ENCODE results near the gene VAPA.

DNA sequence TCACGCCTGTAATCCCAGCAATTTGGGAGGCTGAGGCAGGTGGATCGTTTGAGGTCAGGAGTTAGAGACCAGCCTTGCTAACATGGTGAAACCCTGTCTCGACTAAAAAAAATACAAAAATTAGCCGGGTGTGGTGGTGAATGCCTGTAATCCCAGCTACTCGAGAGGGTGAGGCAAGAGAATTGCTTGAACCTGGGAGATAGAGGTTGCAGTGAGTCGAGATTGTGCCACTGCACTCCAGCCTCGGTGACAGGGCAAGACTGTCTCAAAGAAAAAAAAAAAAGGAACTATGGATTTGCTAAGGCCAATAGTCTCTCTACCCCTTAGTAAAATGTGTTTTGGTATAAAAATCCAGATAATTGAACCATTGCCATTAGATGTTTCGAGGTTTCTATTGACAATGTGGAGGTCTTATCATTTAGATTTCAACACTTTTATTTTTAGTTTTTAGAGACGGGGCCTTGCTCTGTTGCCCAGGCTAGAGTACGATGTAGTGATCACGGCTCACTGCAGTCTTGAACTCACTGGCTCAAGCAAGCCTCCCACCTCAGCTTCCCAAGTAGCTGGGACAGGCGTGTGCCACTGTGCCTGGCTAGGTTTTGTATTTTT, 29.2 kb upstream of the VAPA start:
- TF ChIP-seq, protein P1, sequence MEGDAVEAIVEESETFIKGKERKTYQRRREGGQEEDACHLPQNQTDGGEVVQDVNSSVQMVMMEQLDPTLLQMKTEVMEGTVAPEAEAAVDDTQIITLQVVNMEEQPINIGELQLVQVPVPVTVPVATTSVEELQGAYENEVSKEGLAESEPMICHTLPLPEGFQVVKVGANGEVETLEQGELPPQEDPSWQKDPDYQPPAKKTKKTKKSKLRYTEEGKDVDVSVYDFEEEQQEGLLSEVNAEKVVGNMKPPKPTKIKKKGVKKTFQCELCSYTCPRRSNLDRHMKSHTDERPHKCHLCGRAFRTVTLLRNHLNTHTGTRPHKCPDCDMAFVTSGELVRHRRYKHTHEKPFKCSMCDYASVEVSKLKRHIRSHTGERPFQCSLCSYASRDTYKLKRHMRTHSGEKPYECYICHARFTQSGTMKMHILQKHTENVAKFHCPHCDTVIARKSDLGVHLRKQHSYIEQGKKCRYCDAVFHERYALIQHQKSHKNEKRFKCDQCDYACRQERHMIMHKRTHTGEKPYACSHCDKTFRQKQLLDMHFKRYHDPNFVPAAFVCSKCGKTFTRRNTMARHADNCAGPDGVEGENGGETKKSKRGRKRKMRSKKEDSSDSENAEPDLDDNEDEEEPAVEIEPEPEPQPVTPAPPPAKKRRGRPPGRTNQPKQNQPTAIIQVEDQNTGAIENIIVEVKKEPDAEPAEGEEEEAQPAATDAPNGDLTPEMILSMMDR (IDR thresholded peaks at IDR 0.05): no peak
- TF ChIP-seq POLR2AphosphoS5 (IDR thresholded peaks at IDR 0.05; ENCODE audit: insufficient read depth in 1 of 2, low read depth in 1 of 2): no peak

Data from vagina (tissue), 2 donors.